Adrenal gland (tissue), 12 donors: Measurements from ENCODE around the gene CAMSAP2. TPM values are rescaled to one million over a fixed set of nuclear protein-coding genes. Genes with fewer than 3 reads are reported as not detected.

Source experiments
- DNase-seq, 7 donors: peaks; one replicate each; pipeline ENCODE4 v3.0.0-alpha.2; 2019 to 2020
- H3K27ac ChIP-seq, 5 donors: fragments of 200-600 bp; sonication (generic) in 4 of 5; 1 replicate in 3 of 5; 2 replicates in 2 of 5; pipeline versions ENCODE4 v1.5.1 to v1.8.0; 2016 to 2020; ENCODE audit warnings: mild to moderate bottlenecking in 1 of 5
- H3K27me3 ChIP-seq: fragments of 200-600 bp; 2 replicates; pipeline ENCODE4 v1.8.0; 2021
- H3K36me3 ChIP-seq, 2 donors: fragments of 200-600 bp; replicated peaks in 1 of 2; 1 replicate in 1 of 2; 2 replicates in 1 of 2; pipeline versions ENCODE4 v1.5.1 to v1.8.0; 2018 to 2022
- H3K4me1 ChIP-seq, 2 donors: fragments of 200-600 bp; replicated peaks in 1 of 2; 1 replicate in 1 of 2; 2 replicates in 1 of 2; pipeline versions ENCODE4 v1.5.1 to v1.8.0; 2018 to 2021
- H3K4me3 ChIP-seq, 4 donors: fragments of 200-600 bp; sonication (generic) in 3 of 4; one replicate each; pipeline ENCODE4 v1.5.1; 2016 to 2018
- H3K9me3 ChIP-seq, 3 donors: fragments of 200-600 bp; sonication (generic) in 1 of 3; replicated peaks in 1 of 3; 1 replicate in 2 of 3; 2 replicates in 1 of 3; pipeline versions ENCODE4 v1.5.1 to v1.8.0; 2016 to 2021
- CTCF ChIP-seq, 6 experiments: fragments of 450-650 bp in 4 of 6; fragments of 200-600 bp in 2 of 6; sonication (generic) in 1 of 6; IDR thresholded peaks; 1 replicate in 5 of 6; 2 replicates in 1 of 6; pipeline versions ENCODE4 v1.5.1 to v1.8.0; 2016 to 2021; ENCODE audit warnings: antibody characterized with exemption in 6 of 6, mild to moderate bottlenecking in 2 of 6, moderate library complexity in 1 of 6
- POLR2A ChIP-seq, 2 donors: fragments of 450-650 bp; IDR thresholded peaks; one replicate each; pipeline ENCODE4 v1.6.1; 2017; ENCODE audit warnings: antibody characterized with exemption in 2 of 2, mild to moderate bottlenecking in 2 of 2, moderate library complexity in 1 of 2
- WGBS, 4 donors: extraction: QIAGEN DNeasy Blood & Tissue Kit in 2 of 4; methylation state at CpG; one replicate each; pipeline versions ENCODE4 v1.1.5 to v1.1.7; 2013 to 2017; 5-methylcytosine and 5-hydroxymethylcytosine counted together
- intact Hi-C, 2 donors: fragments of 100-400 bp; cut with DNase I; formaldehyde crosslinking; loops; one replicate each; pipeline versions ENCODE4 v1.14.1 to v1.15.0; 2022 to 2023
- polyA plus RNA-seq, 3 donors: library from polyadenylated mRNA; stranded (reverse); fragments of 200-250 nt in 2 of 3; fragments of 350-450 nt in 1 of 3; fragmentation: Illumina TruSeq in 1 of 3; extraction: RNeasy Lipid Tissue Mini Kit (QIAGEN cat#74804) in 1 of 3; gene quantifications; one replicate each; pipeline ENCODE4 v1.2.3, GENCODE V29; 2013 to 2014
- total RNA-seq, 9 donors: library from RNA; depleted of rRNA in 4 of 9; stranded (reverse); fragments of >200 nt in 4 of 9; fragments of 120-200 nt in 1 of 9; fragmentation: NEBNext Ultra II Directional in 1 of 9; extraction: Animal tissue kit (Norgen Biotek cat#: 25700) in 1 of 9; gene quantifications; one replicate each; pipeline versions ENCODE4 v1.1.0 to v1.2.4, GENCODE V29; 2013 to 2023
- donor health status: healthy with polysubstance abuse.
- donor health status: Bipolar disorder and iron deficiency.
- donor health status: DM: yes; HTN: yes; CAD: no.
- donor health status: DM: no; HTN: no; CAD: no.
- donor health status: DM: no; HTN: no; CAD: no.
- donor health status: DM: yes; HTN: yes; CAD: no.

The CAMSAP2 gene
- total and polyA plus RNA-seq, 12 donors, result 22.3 to 62.6 (median 33.0) TPM

- intact Hi-C loops, result no loop called here
- no peak overlapping the region for H3K27ac ChIP-seq
- H3K4me3 ChIP-seq, result no peak overlapping the region
- 61 to 100% (median 69%) methylated on average over 2 of the region's 2 CpGs for WGBS, 4 donors
- no peak for DNase-seq
- peaks cover 14% of the 10 kb centered on the region for H3K27me3 ChIP-seq
- TF ChIP-seq POLR2A (IDR thresholded peaks at IDR 0.05), result no peak
- no peak for TF ChIP-seq CTCF (IDR thresholded peaks at IDR 0.05)
- no peaks in the 10 kb centered on the region for H3K36me3 ChIP-seq
- H3K4me1 ChIP-seq, result peaks cover 4 to 9% of the 10 kb centered on the region in 2 donors
- H3K9me3 ChIP-seq, result no peaks in the 10 kb centered on the region
Observed at GRCh38 chr1:200886594-200886993, 147.9 kb downstream of the CAMSAP2 start.

GRCh38 chr1:200887036-200887435 lies 148.3 kb downstream of the CAMSAP2 start:
- Histone ChIP-seq H3K27ac (no peak overlapping the region), H3K4me3 (no peak overlapping the region), H3K27me3 (peaks cover 16% of the 10 kb centered on the region), H3K9me3 (no peaks in the 10 kb centered on the region), H3K36me3 (no peaks in the 10 kb centered on the region), H3K4me1 (peaks cover 4 to 9% of the 10 kb centered on the region in 2 donors)
- DNase-seq, result no peak
- no peak for TF ChIP-seq CTCF (IDR thresholded peaks at IDR 0.05)
- TF ChIP-seq POLR2A (IDR thresholded peaks at IDR 0.05), result no peak
- WGBS, 4 donors, result 71 to 77% (median 75%) methylated on average over 10 to 11 of the region's 11 CpGs
- intact Hi-C loops, result no loop called here

- WGBS, 4 donors, result 78 to 90% (median 79%) methylated on average over 6 to 9 of the region's 9 CpGs
- DNase-seq, result no peak
- intact Hi-C loops, result no loop called here
- Histone ChIP-seq H3K4me1 (peaks cover 4 to 9% of the 10 kb centered on the region in 2 donors), H3K36me3 (no peaks in the 10 kb centered on the region), H3K27me3 (peaks cover 16% of the 10 kb centered on the region), H3K27ac (no peak overlapping the region), H3K4me3 (no peak overlapping the region), H3K9me3 (no peaks in the 10 kb centered on the region)
- TF ChIP-seq CTCF (IDR thresholded peaks at IDR 0.05) (no peak), POLR2A (IDR thresholded peaks at IDR 0.05) (no peak)
Observed at GRCh38 chr1:200887772-200888348, 149.2 kb downstream of the CAMSAP2 start.

- no peak overlapping the region for H3K27ac ChIP-seq
- H3K4me3 ChIP-seq, result no peak overlapping the region
- H3K4me1 ChIP-seq, result peaks cover 4 to 9% of the 10 kb centered on the region in 2 donors
- H3K27me3 ChIP-seq, result peaks cover 16% of the 10 kb centered on the region
- H3K36me3 ChIP-seq, result no peaks in the 10 kb centered on the region
- TF ChIP-seq CTCF (IDR thresholded peaks at IDR 0.05), result no peak
- no peak for TF ChIP-seq POLR2A (IDR thresholded peaks at IDR 0.05)
- WGBS, 4 donors, result 44 to 69% (median 59%) methylated on average over 4 to 7 of the region's 7 CpGs
- no peak for DNase-seq
- intact Hi-C loops, result no loop called here
- H3K9me3 ChIP-seq, result no peaks in the 10 kb centered on the region
Observed at GRCh38 chr1:200888349-200888838, 149.7 kb downstream of the CAMSAP2 start.
